Tibial nerve (tissue), 4 donors: Measurements from ENCODE around the gene GALNT4. TPM values are rescaled to one million over a fixed set of nuclear protein-coding genes. Genes with fewer than 3 reads are reported as not detected.

Experiments
- DNase-seq, 2 donors: peaks; one replicate each; pipeline ENCODE4 v3.0.0-alpha.2; 2019; ENCODE audit warnings: low spot score in 2 of 2
- H3K27ac ChIP-seq, 4 donors: fragments of 200-600 bp; sonication (generic) in 3 of 4; one replicate each; pipeline ENCODE4 v1.5.1; 2017 to 2019; ENCODE audit warnings: mild to moderate bottlenecking in 1 of 4
- H3K27me3 ChIP-seq, 2 donors: fragments of 200-600 bp; sonication (generic) in 1 of 2; one replicate each; pipeline versions ENCODE4 v1.5.1 to v1.6.0; 2017 to 2019
- H3K36me3 ChIP-seq, 3 donors: fragments of 200-600 bp; sonication (generic); one replicate each; pipeline ENCODE4 v1.5.1; 2018 to 2019
- H3K4me1 ChIP-seq, 4 donors: fragments of 200-600 bp; sonication (generic) in 3 of 4; one replicate each; pipeline ENCODE4 v1.5.1; 2017 to 2019
- H3K4me3 ChIP-seq, 4 donors: fragments of 200-600 bp; sonication (generic) in 3 of 4; one replicate each; pipeline ENCODE4 v1.5.1; 2017 to 2019; ENCODE audit warnings: mild to moderate bottlenecking in 1 of 4, moderate library complexity in 1 of 4
- H3K9me3 ChIP-seq, 4 donors: fragments of 200-600 bp; sonication (generic) in 3 of 4; one replicate each; pipeline ENCODE4 v1.5.1; 2017 to 2019
- CTCF ChIP-seq, 5 experiments: fragments of 200-600 bp in 3 of 5; fragments of 450-650 bp in 2 of 5; sonication (generic) in 3 of 5; IDR thresholded peaks; one replicate each; pipeline ENCODE4 v1.5.1; 2016 to 2019; ENCODE audit warnings: antibody characterized with exemption in 5 of 5, mild to moderate bottlenecking in 3 of 5, moderate library complexity in 2 of 5
- EP300 ChIP-seq, 2 donors: sonication (generic); formaldehyde crosslinking; IDR thresholded peaks; one replicate each; pipeline ENCODE4 v1.6.1; 2017; ENCODE audit warnings: antibody characterized with exemption in 2 of 2, mild to moderate bottlenecking in 1 of 2
- POLR2A ChIP-seq, 2 donors: fragments of 450-650 bp; IDR thresholded peaks; one replicate each; pipeline ENCODE4 v1.6.1; 2017; ENCODE audit warnings: antibody characterized with exemption in 2 of 2, mild to moderate bottlenecking in 2 of 2, moderate library complexity in 2 of 2
- WGBS, 2 donors: methylation state at CpG; one replicate each; pipeline ENCODE4 v1.1.5; 2018; 5-methylcytosine and 5-hydroxymethylcytosine counted together
- total RNA-seq, 4 donors: library from RNA; depleted of rRNA; stranded (reverse); fragments of >200 nt; gene quantifications; one replicate each; pipeline ENCODE4 v1.1.0, GENCODE V29; 2016

The GALNT4 gene
- total RNA-seq, 4 donors from 2014 or later: 2.7 to 5.9 (median 5.0) TPM

GRCh38 chr12:89538897-89539296 is 14.3 kb upstream of the GALNT4 start:
- no peak for TF ChIP-seq CTCF (IDR thresholded peaks at IDR 0.05)
- TF ChIP-seq EP300 (IDR thresholded peaks at IDR 0.05): no peak
- no peak for TF ChIP-seq POLR2A (IDR thresholded peaks at IDR 0.05)
- no peaks in the 10 kb centered on the region for H3K36me3 ChIP-seq
- no peak for DNase-seq
- no peak overlapping the region for H3K27ac ChIP-seq
- 84 to 85% methylated on average over 4 of the region's 4 CpGs for WGBS, 2 donors
- no peak overlapping the region for H3K4me3 ChIP-seq
- peaks cover 0 to 15% (median 5%) of the 10 kb centered on the region in 4 donors for H3K4me1 ChIP-seq
- H3K9me3 ChIP-seq: no peaks in the 10 kb centered on the region
- H3K27me3 ChIP-seq: no peaks in the 10 kb centered on the region

GRCh38 chr12:89537389-89537788 is 12.8 kb upstream of the GALNT4 start:
- DNase-seq: no peak
- WGBS, 2 donors: 92 to 93% methylated on average over 3 of the region's 3 CpGs
- no peak for TF ChIP-seq CTCF (IDR thresholded peaks at IDR 0.05)
- TF ChIP-seq EP300 (IDR thresholded peaks at IDR 0.05): no peak
- no peak for TF ChIP-seq POLR2A (IDR thresholded peaks at IDR 0.05)

GRCh38 chr12:89529738-89530137 is 5.1 kb upstream of the GALNT4 start:
- Histone ChIP-seq H3K27me3 (no peaks in the 10 kb centered on the region), H3K4me1 (peaks cover 0 to 19% (median 4%) of the 10 kb centered on the region in 4 donors), H3K9me3 (no peaks in the 10 kb centered on the region), H3K36me3 (no peaks in the 10 kb centered on the region), H3K4me3 (no peak overlapping the region), H3K27ac (no peak overlapping the region)
- 3 to 14% methylated on average over 1 of the region's 1 CpG for WGBS, 2 donors
- peak; percentile 64 to 77 (median 65) for TF ChIP-seq CTCF (IDR thresholded peaks at IDR 0.05)
- no peak for TF ChIP-seq EP300 (IDR thresholded peaks at IDR 0.05)
- TF ChIP-seq POLR2A (IDR thresholded peaks at IDR 0.05): no peak
- DNase-seq: no peak

More at GRCh38 chr12:89537389-89537788, 12.8 kb upstream of the GALNT4 start:
- no peak overlapping the region for H3K4me3 ChIP-seq
- H3K27ac ChIP-seq: no peak overlapping the region
- H3K36me3 ChIP-seq: no peaks in the 10 kb centered on the region
- peaks cover 0 to under 1% (median 0%) of the 10 kb centered on the region in 4 donors for H3K4me1 ChIP-seq
- no peaks in the 10 kb centered on the region for H3K27me3 ChIP-seq
- no peaks in the 10 kb centered on the region for H3K9me3 ChIP-seq

- TF ChIP-seq POLR2A (IDR thresholded peaks at IDR 0.05): no peak
- no peak for TF ChIP-seq CTCF (IDR thresholded peaks at IDR 0.05)
- no peak for TF ChIP-seq EP300 (IDR thresholded peaks at IDR 0.05)
- Histone ChIP-seq H3K4me1 (peaks cover 0 to 26% (median 11%) of the 10 kb centered on the region in 4 donors), H3K9me3 (no peaks in the 10 kb centered on the region), H3K4me3 (no peak overlapping the region), H3K27me3 (no peaks in the 10 kb centered on the region), H3K27ac (no peak overlapping the region), H3K36me3 (no peaks in the 10 kb centered on the region)
- DNase-seq: no peak
- 69 to 76% methylated on average over 4 of the region's 4 CpGs for WGBS, 2 donors
Measured at GRCh38 chr12:89528434-89528833, 3.8 kb upstream of the GALNT4 start.

- peak within 1 kb of the TSS; percentile 71 to 95 (median 92) for H3K27ac ChIP-seq
- no peaks in the 10 kb centered on the region for H3K36me3 ChIP-seq
- H3K27me3 ChIP-seq: no peaks in the 10 kb centered on the region
- peak; percentile 46 to 65 for DNase-seq
- no peaks in the 10 kb centered on the region for H3K9me3 ChIP-seq
- H3K4me3 ChIP-seq: peak within 1 kb of the TSS; percentile 79 to 98 (median 88)
- peak in 1 of 2 donors; percentile 57 for TF ChIP-seq POLR2A (IDR thresholded peaks at IDR 0.05)
- TF ChIP-seq EP300 (IDR thresholded peaks at IDR 0.05): peak; percentile 45 to 80
- peak in 2 of 5 experiments; percentile 32 to 60 for TF ChIP-seq CTCF (IDR thresholded peaks at IDR 0.05)
- 1% methylated on average over 33 to 37 of the region's 39 CpGs for WGBS, 2 donors
- peaks cover 0 to 49% (median 22%) of the 10 kb centered on the region in 4 donors for H3K4me1 ChIP-seq
Measured at GRCh38 chr12:89525824-89526770, 1.5 kb upstream of the GALNT4 start, which contains the start of gene POC1B. TSS of gene POC1B (minus strand) at chr12:89526047. CDS start at chr12:89525895, 152 bp downstream.
